K562 (cell line): ENCODE data around the gene DNAL4. TPM values are rescaled to one million over a fixed set of nuclear protein-coding genes. Genes with fewer than 3 reads are reported as not detected.

Experiments
- ATAC-seq: fragments of 200-7000 bp; cut with Tn5 transposase; 3 replicates; pipeline ENCODE4 v1.9.1; 2020; ENCODE audit warnings: moderate library complexity
- BruUV-seq: library from RNA; stranded (reverse); fragments of 400-500 nt; replicated peaks from 2 replicates; lab custom pipeline; 2021; lab: Mats Ljungman, UMichigan
- CTCF ChIA-PET: fragments of 300-600 bp; formaldehyde crosslinking; extraction: SDS; loops from one replicate; lab custom pipeline; 2021; ENCODE audit warnings: low intra/inter-chr PET ratio; lab: Yijun Ruan, JAX
- POLR2A ChIA-PET: fragments of 300-600, 350-650 bp; sonication (Branson Sonifier 250); formaldehyde crosslinking; extraction: SDS; loops from one replicate; lab custom pipeline; 2021; ENCODE audit warnings: antibody characterized with exemption, inconsistent platforms; lab: Yijun Ruan, JAX
- DNase-seq, 4 experiments: peaks; one replicate each; pipeline versions ENCODE4 v3.0.0 to v3.0.0-alpha.2; 2011 to 2018; ENCODE audit warnings: low spot score in 3 of 4, mixed read lengths in 3 of 4; ENCODE audit errors: extremely low read depth in 1 of 4
- FAIRE-seq: peaks from 2 replicates; lab custom pipeline; 2011; peaks lifted over from hg19 to GRCh38; lab: Jason Lieb, UNC
- H2AFZ ChIP-seq: 2 replicates; pipeline ENCODE4 v1.6.0; 2011; ENCODE audit warnings: low read depth, low read length, control low read depth, inconsistent platforms
- H3K27ac ChIP-seq: fragments of 200-600 bp; 3 replicates; pipeline ENCODE4 v1.8.0; 2011; ENCODE audit warnings: low read depth, mild to moderate bottlenecking, control low read depth, inconsistent platforms, low read length, moderate library complexity, mixed read lengths; ENCODE audit errors: extremely low read depth
- H3K27me3 ChIP-seq, 2 experiments: fragments of 300-600 bp in 1 of 2; 2 replicates in 1 of 2; 3 replicates in 1 of 2; pipeline versions ENCODE4 v1.6.0 to v1.8.0; 2011; ENCODE audit warnings: inconsistent platforms in 2 of 2, low read length in 2 of 2, mild to moderate bottlenecking in 1 of 2, mixed read lengths in 1 of 2, moderate library complexity in 1 of 2; ENCODE audit not compliant: control insufficient read depth in 2 of 2, insufficient read depth in 2 of 2
- H3K36me3 ChIP-seq: fragments of 300-600 bp; 3 replicates; pipeline ENCODE4 v1.8.0; 2011; ENCODE audit warnings: mild to moderate bottlenecking, low read length, inconsistent platforms; ENCODE audit not compliant: control insufficient read depth, insufficient read depth
- H3K4me1 ChIP-seq, 2 experiments: fragments of 200-600 bp in 1 of 2; replicated peaks in 1 of 2; 2 replicates in 1 of 2; 3 replicates in 1 of 2; pipeline versions ENCODE4 v1.5.1 to v1.8.0; 2011; ENCODE audit warnings: inconsistent platforms in 2 of 2, low read length in 2 of 2, mild to moderate bottlenecking in 1 of 2, mixed read lengths in 1 of 2, moderate library complexity in 1 of 2; ENCODE audit not compliant: control insufficient read depth in 2 of 2, insufficient read depth in 2 of 2
- H3K4me2 ChIP-seq: 2 replicates; pipeline ENCODE4 v1.6.1; 2011; ENCODE audit warnings: low read length, control low read depth, inconsistent platforms, mixed read lengths; ENCODE audit not compliant: insufficient read depth
- H3K4me3 ChIP-seq: fragments of 200-600 bp; sonication (generic), shearing (Covaris generic); 2 replicates; pipeline ENCODE4 v1.5.1; 2016; ENCODE audit warnings: control low read depth, inconsistent platforms
- H3K79me2 ChIP-seq: fragments of 200-600 bp; 3 replicates; pipeline ENCODE4 v1.8.0; 2011; ENCODE audit warnings: low read length, inconsistent platforms; ENCODE audit not compliant: control insufficient read depth, insufficient read depth
- H3K9ac ChIP-seq, 2 experiments: 2 replicates each; pipeline versions ENCODE4 v1.6.0 to v1.6.1; 2011; ENCODE audit warnings: low read depth in 2 of 2, low read length in 2 of 2, control low read depth in 1 of 2, inconsistent platforms in 1 of 2, mild to moderate bottlenecking in 1 of 2, mixed read lengths in 1 of 2; ENCODE audit not compliant: insufficient read depth in 1 of 2
- H3K9me1 ChIP-seq: one replicate; pipeline ENCODE4 v1.6.0; 2011; ENCODE audit warnings: inconsistent platforms, mild to moderate bottlenecking, low read length, moderate library complexity; ENCODE audit not compliant: control insufficient read depth, insufficient read depth
- H3K9me3 ChIP-seq: replicated peaks from 2 replicates; pipeline ENCODE4 v1.5.1; 2011; ENCODE audit warnings: low read depth, low read length, inconsistent platforms; ENCODE audit not compliant: control insufficient read depth, insufficient read depth
- H4K20me1 ChIP-seq: replicated peaks from 2 replicates; pipeline ENCODE4 v1.6.1; 2011; ENCODE audit warnings: low read length, inconsistent platforms, mixed read lengths; ENCODE audit not compliant: control insufficient read depth, insufficient read depth
- ARID2 ChIP-seq: fragments of 450-650 bp; IDR thresholded peaks from 2 replicates; pipeline ENCODE4 v1.6.1; 2017; ENCODE audit warnings: antibody characterized with exemption, mild to moderate bottlenecking
- ARID3A ChIP-seq: IDR thresholded peaks from 2 replicates; pipeline ENCODE4 v1.6.1; 2012; ENCODE audit warnings: low read depth, low read length, improper control_type of control experiment, borderline replicate concordance
- ASH1L ChIP-seq: fragments of 450-650 bp; IDR thresholded peaks from 2 replicates; pipeline ENCODE4 v1.6.1; 2018; ENCODE audit warnings: borderline replicate concordance, mild to moderate bottlenecking, low read depth; ENCODE audit not compliant: partially characterized antibody
- ATF7 ChIP-seq: fragments of 450-650 bp; IDR thresholded peaks from 2 replicates; pipeline ENCODE4 v1.7.1; 2014; ENCODE audit warnings: mild to moderate bottlenecking, moderate library complexity
- GATAD2A ChIP-seq: fragments of 450-650 bp; IDR thresholded peaks from 2 replicates; pipeline ENCODE4 v1.6.1; 2017
- KAT2B ChIP-seq: IDR thresholded peaks from one replicate; pipeline ENCODE4 v1.6.1; 2012; ENCODE audit warnings: low read depth, mild to moderate bottlenecking, control low read depth, inconsistent platforms, low read length, moderate library complexity
- KDM4B ChIP-seq, 2 experiments: fragments of 450-650 bp in 1 of 2; sonication (generic) in 1 of 2; IDR thresholded peaks; 2 replicates each; pipeline ENCODE4 v1.6.1; 2016 to 2017; ENCODE audit warnings: borderline replicate concordance in 2 of 2, antibody characterized with exemption in 1 of 2, low read depth in 1 of 2, mild to moderate bottlenecking in 1 of 2
- MAFK ChIP-seq: IDR thresholded peaks from 2 replicates; pipeline ENCODE4 v1.6.1; 2011; ENCODE audit warnings: low read length, improper control_type of control experiment
- NCOA6 ChIP-seq: fragments of 450-650 bp; IDR thresholded peaks from 2 replicates; pipeline ENCODE4 v1.6.1; 2017; ENCODE audit warnings: mild to moderate bottlenecking
- OTX1 ChIP-seq: fragments of 450-650 bp; formaldehyde crosslinking; IDR thresholded peaks from 2 replicates; pipeline ENCODE4 v1.4.0; 2022; ENCODE audit warnings: mild to moderate bottlenecking
- POLR2AphosphoS2 ChIP-seq: IDR thresholded peaks from 2 replicates; pipeline ENCODE4 v1.6.1; 2012; ENCODE audit warnings: low read length, improper control_type of control experiment
- SFPQ ChIP-seq: fragments of 200-400 bp; formaldehyde crosslinking; IDR thresholded peaks from 2 replicates; pipeline ENCODE4 v1.6.1; 2017; ENCODE audit warnings: mild to moderate bottlenecking, low read depth, low read length, moderate library complexity
- SREBF2 ChIP-seq: sonication (generic); formaldehyde crosslinking; IDR thresholded peaks from 2 replicates; pipeline ENCODE4 v1.4.0; 2020; ENCODE audit warnings: mild to moderate bottlenecking, missing genetic modification reagents
- SUPT5H ChIP-seq: fragments of 450-650 bp; IDR thresholded peaks from 2 replicates; pipeline ENCODE4 v1.6.1; 2016
- TEAD2 ChIP-seq: fragments of 450-650 bp; IDR thresholded peaks from 2 replicates; pipeline ENCODE4 v1.6.1; 2016; ENCODE audit warnings: missing genetic modification characterization, control low read depth, missing compliant biosample characterization
- ZNF174 ChIP-seq: fragments of 250-450 bp; sonication (Bioruptor Pico); IDR thresholded peaks from 2 replicates; pipeline ENCODE4 v1.4.0; 2020; ENCODE audit warnings: mild to moderate bottlenecking
- ZNF408 ChIP-seq: fragments of 250-450 bp; sonication (Bioruptor Pico); IDR thresholded peaks from 2 replicates; pipeline ENCODE4 v1.4.0; 2020; ENCODE audit warnings: low read depth, mild to moderate bottlenecking, moderate library complexity
- WGBS: fragments of 100-300 bp; shearing (Covaris generic); methylation state at CpG from one replicate; pipeline ENCODE4 v1.1.6; 2016; ENCODE audit warnings: low coverage, mixed read lengths; ENCODE audit not compliant: insufficient coverage; ENCODE audit errors: missing lambda C conversion rate; 5-methylcytosine and 5-hydroxymethylcytosine counted together
- in situ Hi-C: fragments of 300-500 bp; cut with MboI; formaldehyde crosslinking; loops from 4 replicates; pipeline ENCODE4 v1.15.0; 2018; ENCODE audit warnings: inconsistent platforms, mixed read lengths
- intact Hi-C: fragments of 100-400 bp; cut with micrococcal nuclease; formaldehyde crosslinking; loops from 2 replicates; pipeline ENCODE4 v1.14.2; 2022
- polyA plus RNA-seq, 8 experiments: library from polyadenylated mRNA; depleted of rRNA in 4 of 8; stranded (reverse) in 5 of 8; unstranded in 3 of 8; fragments of >200 nt; fragmentation: Nextera tagmentation in 2 of 8; fragmentation: Illumina TruSeq in 1 of 8; extraction: Ambion mirVana in 2 of 8; extraction: Trizol in 1 of 8; gene quantifications; 2 replicates each; pipeline versions ENCODE4 v1.2.1 to v1.2.3, GENCODE V29; 2011 to 2014; ENCODE audit warnings: inconsistent platforms in 1 of 8, missing spikeins in 1 of 8
- total RNA-seq, 7 experiments: library from RNA; depleted of rRNA in 6 of 7; stranded (reverse); fragments of >200 nt in 6 of 7; fragmentation: Illumina TruSeq in 2 of 7; extraction: Trizol in 2 of 7; gene quantifications; 2 replicates each; pipeline versions ENCODE4 v1.2.1 to v1.2.3, GENCODE V29; 2011 to 2021; ENCODE audit warnings: low replicate concordance in 1 of 7

The DNAL4 gene
- total and polyA plus RNA-seq, 9 of the 15 experiments (the other 6 are each of a cell fraction or from before 2014, with no cell fraction given), result 0.20 to 9.4 (median 5.2) TPM

- Histone ChIP-seq H3K79me2 (no peaks in the 10 kb centered on the region), H2AFZ (no peak overlapping the region), H3K9me1 (no peaks in the 10 kb centered on the region), H3K9me3 (no peaks in the 10 kb centered on the region), H3K27ac (no peak overlapping the region), H3K4me2 (no peak overlapping the region), H3K9ac (no peak overlapping the region), H3K27me3 (no peaks in the 10 kb centered on the region), H3K4me3 (no peak overlapping the region), H4K20me1 (no peaks in the 10 kb centered on the region; the same call in 1 of the 2 replicates), H3K36me3 (peaks cover 92% of the 10 kb centered on the region; the same call in 2 of the 3 replicates), H3K4me1 (peaks cover 0 to 13% of the 10 kb centered on the region in 2 experiments; a peak in 2 of 5 replicates)
- ATAC-seq (no peak), FAIRE-seq (no peak), DNase-seq (no peak)
- WGBS, result 79% methylated on average over 10 of the region's 15 CpGs
- BruUV-seq, result no TSS peak
- POLR2A ChIA-PET, result interaction anchor here (0.7 to 1.9 kb wide), 6 partner anchors 11 to 31 kb away, joined by 3 to 6 read pairs (median 5); no protein-coding TSS in a partner anchor
- CTCF ChIA-PET, result no interaction called here
- intact Hi-C loops, result no loop called here
- in situ Hi-C loops, result no loop called here
- TF ChIP-seq NCOA6 (no peak), GATAD2A (no peak), POLR2AphosphoS2 (peak; percentile 74; the same call in 1 of the 2 replicates), SUPT5H (peak; percentile 40; the same call in 1 of the 2 replicates), OTX1 (no peak), SREBF2 (CRISPR knock-in tag) (no peak), ATF7 (no peak), ZNF174 (CRISPR knock-in tag) (no peak), ARID3A (no peak), KDM4B (IDR thresholded peaks at IDR 0.05; ENCODE audit: borderline replicate concordance in 2 of 2, low read depth in 1 of 2) (no peak), MAFK (no peak), ARID2 (no peak), ZNF408 (no peak), SFPQ (no peak), TEAD2 (tag) (no peak), KAT2B (no peak), ASH1L (no peak)
Measured at GRCh38 chr22:38735465-38736256, 58.3 kb downstream of the DNAL4 start.
